Smooth muscle cell (in vitro differentiated cells): Measurements from ENCODE around the gene TTLL5. TPM values are rescaled to one million over a fixed set of nuclear protein-coding genes. Genes with fewer than 3 reads are reported as not detected.

Source experiments
- DNase-seq: peaks from one replicate; lab custom pipeline; 2025; ENCODE audit not compliant: unreplicated experiment; lab: John Stamatoyannopoulos, UW
- H2AFZ ChIP-seq: fragments of 200-600 bp; sonication (generic); 2 replicates; pipeline ENCODE4 v1.6.0; 2016; ENCODE audit warnings: antibody characterized with exemption, low read depth, mild to moderate bottlenecking
- H3F3A ChIP-seq: fragments of 200-600 bp; sonication (generic); 2 replicates; pipeline ENCODE4 v1.6.0; 2017; ENCODE audit warnings: antibody characterized with exemption, low read depth
- H3K27ac ChIP-seq: fragments of 200-600 bp; sonication (generic); 2 replicates; pipeline ENCODE4 v1.5.1; 2016; ENCODE audit warnings: low read depth, mild to moderate bottlenecking
- H3K27me3 ChIP-seq: fragments of 200-600 bp; sonication (generic); 2 replicates; pipeline ENCODE4 v1.6.1; 2016; ENCODE audit warnings: low read depth, mild to moderate bottlenecking
- H3K36me3 ChIP-seq: fragments of 200-600 bp; sonication (generic); 2 replicates; pipeline ENCODE4 v1.5.1; 2016; ENCODE audit warnings: low read depth
- H3K4me1 ChIP-seq: fragments of 200-600 bp; sonication (generic); 2 replicates; pipeline ENCODE4 v1.5.1; 2016; ENCODE audit warnings: low read depth
- H3K4me2 ChIP-seq: fragments of 200-600 bp; sonication (generic); 2 replicates; pipeline ENCODE4 v1.6.0; 2016; ENCODE audit warnings: mild to moderate bottlenecking
- H3K4me3 ChIP-seq: fragments of 200-600 bp; sonication (generic); 2 replicates; pipeline ENCODE4 v1.5.1; 2016; ENCODE audit warnings: mild to moderate bottlenecking
- H3K79me2 ChIP-seq: fragments of 200-600 bp; sonication (generic); 2 replicates; pipeline ENCODE4 v1.6.0; 2016; ENCODE audit warnings: low read depth, mild to moderate bottlenecking
- H3K9ac ChIP-seq: fragments of 200-600 bp; sonication (generic); 2 replicates; pipeline ENCODE4 v1.6.0; 2016; ENCODE audit warnings: low read depth
- H3K9me3 ChIP-seq: fragments of 200-600 bp; sonication (generic); replicated peaks from 2 replicates; pipeline ENCODE4 v1.5.1; 2016; ENCODE audit warnings: low read depth
- H4K20me1 ChIP-seq: fragments of 200-600 bp; sonication (generic); 2 replicates; pipeline ENCODE4 v1.6.0; 2016; ENCODE audit warnings: low read depth
- WGBS: methylation state at CpG from one replicate; pipeline ENCODE4 v1.1.7; 2016; ENCODE audit warnings: low lambda C conversion rate; 5-methylcytosine and 5-hydroxymethylcytosine counted together
- polyA plus RNA-seq: library from polyadenylated mRNA; unstranded; fragments of >200 nt; fragmentation: Nextera tagmentation; extraction: Ambion mirVana; gene quantifications from 2 replicates; pipeline ENCODE4 v1.2.1, GENCODE V29; 2016
- total RNA-seq: library from RNA; depleted of rRNA; stranded (reverse); fragments of >200 nt; gene quantifications from 2 replicates; pipeline ENCODE4 v1.2.3, GENCODE V29; 2014
- TF ChIP-seq, protein P1 (sequence below): fragments of 200-600 bp; sonication (generic); IDR thresholded peaks from 2 replicates; pipeline ENCODE4 v1.5.1; 2017; ENCODE audit warnings: borderline replicate concordance, mild to moderate bottlenecking, antibody characterized with exemption; ENCODE audit not compliant: insufficient read depth, poor library complexity, severe bottlenecking

Gene TTLL5
- total and polyA plus RNA-seq, 2 experiments from 2014 or later: 12.6 to 38.0 TPM

DNA sequence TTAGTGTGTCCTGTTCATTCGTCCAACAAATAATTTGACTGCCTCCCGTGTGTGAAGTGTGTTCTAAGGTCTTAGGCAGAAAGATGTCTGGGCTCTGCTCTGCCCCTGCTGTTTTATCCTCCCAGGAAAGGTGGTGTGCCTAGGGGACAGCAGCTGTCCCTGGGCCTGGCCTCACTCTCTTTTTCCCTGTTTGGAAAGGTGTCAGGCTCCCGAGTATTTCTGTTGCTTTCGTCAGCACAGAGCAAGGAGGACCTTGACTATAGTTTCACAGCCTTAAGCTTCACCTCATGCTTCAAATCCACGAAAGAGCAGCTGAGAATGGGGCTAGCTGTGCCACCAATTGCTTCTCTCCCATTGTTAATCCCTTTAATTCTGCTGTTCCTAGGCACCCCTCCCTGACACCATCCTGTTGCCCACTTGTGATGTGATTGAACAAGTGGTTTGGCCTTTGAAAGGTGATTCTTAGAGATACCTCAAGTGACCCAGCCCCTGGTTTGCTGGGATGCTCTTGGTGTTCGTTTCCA is 266.6 kb downstream of the TTLL5 start:
- peaks cover 3% of the 10 kb centered on the region for H3K4me1 ChIP-seq
- H3K4me3 ChIP-seq: no peak overlapping the region
- H3K9me3 ChIP-seq: no peaks in the 10 kb centered on the region
- H3F3A ChIP-seq: no peaks in the 10 kb centered on the region
- H3K27ac ChIP-seq: no peak overlapping the region
- TF ChIP-seq, protein P1, sequence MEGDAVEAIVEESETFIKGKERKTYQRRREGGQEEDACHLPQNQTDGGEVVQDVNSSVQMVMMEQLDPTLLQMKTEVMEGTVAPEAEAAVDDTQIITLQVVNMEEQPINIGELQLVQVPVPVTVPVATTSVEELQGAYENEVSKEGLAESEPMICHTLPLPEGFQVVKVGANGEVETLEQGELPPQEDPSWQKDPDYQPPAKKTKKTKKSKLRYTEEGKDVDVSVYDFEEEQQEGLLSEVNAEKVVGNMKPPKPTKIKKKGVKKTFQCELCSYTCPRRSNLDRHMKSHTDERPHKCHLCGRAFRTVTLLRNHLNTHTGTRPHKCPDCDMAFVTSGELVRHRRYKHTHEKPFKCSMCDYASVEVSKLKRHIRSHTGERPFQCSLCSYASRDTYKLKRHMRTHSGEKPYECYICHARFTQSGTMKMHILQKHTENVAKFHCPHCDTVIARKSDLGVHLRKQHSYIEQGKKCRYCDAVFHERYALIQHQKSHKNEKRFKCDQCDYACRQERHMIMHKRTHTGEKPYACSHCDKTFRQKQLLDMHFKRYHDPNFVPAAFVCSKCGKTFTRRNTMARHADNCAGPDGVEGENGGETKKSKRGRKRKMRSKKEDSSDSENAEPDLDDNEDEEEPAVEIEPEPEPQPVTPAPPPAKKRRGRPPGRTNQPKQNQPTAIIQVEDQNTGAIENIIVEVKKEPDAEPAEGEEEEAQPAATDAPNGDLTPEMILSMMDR: no peak
- H3K36me3 ChIP-seq: no peaks in the 10 kb centered on the region
- no peak for DNase-seq
- no peaks in the 10 kb centered on the region for H3K27me3 ChIP-seq
- H3K4me2 ChIP-seq: no peak overlapping the region
- 86% methylated on average over 6 of the region's 6 CpGs for WGBS
- no peaks in the 10 kb centered on the region for H3K79me2 ChIP-seq
- no peak overlapping the region for H2AFZ ChIP-seq
- no peaks in the 10 kb centered on the region for H4K20me1 ChIP-seq
- no peak overlapping the region for H3K9ac ChIP-seq

DNA sequence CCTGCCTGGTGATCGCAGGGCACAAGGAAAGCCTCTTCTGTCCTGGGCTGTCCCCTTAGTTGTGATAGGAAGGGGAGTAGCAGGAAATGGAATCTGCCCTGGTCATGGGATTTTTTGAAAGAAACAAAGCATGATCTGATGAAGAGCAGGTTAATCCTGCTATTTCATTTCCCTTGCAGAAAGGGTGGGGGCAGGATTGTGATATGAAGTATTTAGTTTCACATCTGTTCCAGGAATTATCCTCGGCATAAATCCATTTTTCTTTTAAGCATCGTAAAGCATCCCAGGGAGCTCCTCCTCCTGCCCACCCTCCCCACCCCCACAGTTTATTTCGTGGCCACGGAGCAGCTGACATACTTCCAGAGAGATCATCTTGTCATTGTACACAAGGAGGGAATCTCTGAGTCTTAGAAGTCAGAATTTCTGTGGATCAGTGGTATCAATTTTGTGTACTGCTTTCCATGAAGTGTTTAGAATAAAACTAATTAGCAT is 267.7 kb downstream of the TTLL5 start:
- Histone ChIP-seq H3K4me1 (peaks cover 3% of the 10 kb centered on the region), H3F3A (no peaks in the 10 kb centered on the region), H2AFZ (no peak overlapping the region), H3K79me2 (no peaks in the 10 kb centered on the region), H3K27ac (no peak overlapping the region), H3K4me3 (no peak overlapping the region), H3K9ac (no peak overlapping the region), H4K20me1 (no peaks in the 10 kb centered on the region), H3K9me3 (no peaks in the 10 kb centered on the region), H3K27me3 (no peaks in the 10 kb centered on the region), H3K4me2 (peak overlapping the region; percentile 39), H3K36me3 (no peaks in the 10 kb centered on the region)
- DNase-seq: no peak
- 43% methylated on average over 5 of the region's 5 CpGs for WGBS
- TF ChIP-seq, protein P1: no peak

DNA sequence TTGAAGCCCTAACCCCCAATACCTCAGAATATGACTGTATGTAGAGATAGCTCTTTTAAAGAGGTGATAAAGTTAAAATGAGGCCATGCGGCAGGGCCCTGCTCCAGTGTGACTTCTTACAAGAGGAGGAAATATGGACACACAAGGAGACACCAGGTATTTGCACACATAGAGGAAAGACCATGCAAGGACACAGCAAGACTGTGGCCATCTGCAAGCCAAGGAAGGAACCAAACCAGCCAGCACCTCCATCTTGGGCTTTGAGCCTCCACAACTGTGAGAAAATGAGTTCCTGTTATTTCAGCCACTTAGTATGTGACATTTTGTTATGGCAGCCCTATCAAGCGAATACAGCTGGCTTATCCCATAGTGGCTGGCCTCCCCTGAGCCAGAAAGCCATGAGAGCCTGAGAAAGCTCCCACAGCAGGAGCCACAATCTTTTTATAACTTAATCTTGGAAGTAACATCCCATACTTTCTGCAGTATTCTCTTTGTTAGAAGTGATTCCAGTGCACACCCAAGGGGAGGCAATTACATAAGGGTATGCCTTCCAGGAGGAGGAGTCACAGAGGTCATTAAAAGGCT is 272.8 kb downstream of the TTLL5 start:
- no peaks in the 10 kb centered on the region for H3K9me3 ChIP-seq
- H3K4me2 ChIP-seq: no peak overlapping the region
- WGBS: 66% methylated on average over 2 of the region's 2 CpGs
- H3K4me3 ChIP-seq: no peak overlapping the region
- no peak overlapping the region for H3K9ac ChIP-seq
- H3K79me2 ChIP-seq: no peaks in the 10 kb centered on the region
- H3F3A ChIP-seq: no peaks in the 10 kb centered on the region
- DNase-seq: no peak
- H3K27ac ChIP-seq: no peak overlapping the region
- H3K4me1 ChIP-seq: no peaks in the 10 kb centered on the region
- no peaks in the 10 kb centered on the region for H3K27me3 ChIP-seq
- no peaks in the 10 kb centered on the region for H3K36me3 ChIP-seq
- no peaks in the 10 kb centered on the region for H4K20me1 ChIP-seq
- TF ChIP-seq, protein P1: no peak
- H2AFZ ChIP-seq: no peak overlapping the region
